Thyroid gland (tissue), 4 donors: Measurements from ENCODE around the gene MYD88. TPM values are rescaled to one million over a fixed set of nuclear protein-coding genes. Genes with fewer than 3 reads are reported as not detected.

ENCODE experiments used
- DNase-seq, 2 donors: peaks; one replicate each; pipeline ENCODE4 v3.0.0-alpha.2; 2019
- H3K27ac ChIP-seq, 3 donors: fragments of 200-600 bp; sonication (generic); 1 replicate in 2 of 3; 2 replicates in 1 of 3; pipeline ENCODE4 v1.5.1; 2016 to 2019; ENCODE audit warnings: mild to moderate bottlenecking in 1 of 3, moderate library complexity in 1 of 3
- H3K27me3 ChIP-seq: fragments of 200-600 bp; sonication (generic); one replicate; pipeline ENCODE4 v1.5.1; 2019
- H3K36me3 ChIP-seq, 2 donors: fragments of 200-600 bp; sonication (generic); one replicate each; pipeline ENCODE4 v1.5.1; 2016 to 2019
- H3K4me1 ChIP-seq, 2 donors: fragments of 200-600 bp; sonication (generic); one replicate each; pipeline ENCODE4 v1.5.1; 2017 to 2019
- H3K4me3 ChIP-seq, 3 donors: fragments of 200-600 bp; sonication (generic); replicated peaks in 1 of 3; 1 replicate in 2 of 3; 2 replicates in 1 of 3; pipeline ENCODE4 v1.5.1; 2016; ENCODE audit warnings: mild to moderate bottlenecking in 1 of 3
- H3K9me3 ChIP-seq: fragments of 200-600 bp; sonication (generic); one replicate; pipeline ENCODE4 v1.5.1; 2017
- POLR2A ChIP-seq, 2 donors: fragments of 450-650 bp; IDR thresholded peaks; one replicate each; pipeline ENCODE4 v1.6.1; 2017; ENCODE audit warnings: antibody characterized with exemption in 2 of 2, mild to moderate bottlenecking in 2 of 2, moderate library complexity in 1 of 2
- WGBS, 2 donors: methylation state at CpG; one replicate each; pipeline ENCODE4 v1.1.5; 2017; 5-methylcytosine and 5-hydroxymethylcytosine counted together
- intact Hi-C: fragments of 100-400 bp; cut with DNase I; formaldehyde crosslinking; loops from one replicate; pipeline ENCODE4 v1.15.1; 2023
- total RNA-seq, 4 donors: library from RNA; depleted of rRNA; stranded (reverse); fragments of >200 nt; gene quantifications; one replicate each; pipeline ENCODE4 v1.2.3, GENCODE V29; 2016
- TF ChIP-seq, protein P1 (sequence below), 6 experiments: fragments of 200-600 bp in 3 of 6; fragments of 450-650 bp in 3 of 6; sonication (generic) in 3 of 6; IDR thresholded peaks; one replicate each; pipeline ENCODE4 v1.5.1; 2016 to 2019; ENCODE audit warnings: antibody characterized with exemption in 6 of 6, mild to moderate bottlenecking in 2 of 6, inconsistent platforms in 1 of 6, moderate library complexity in 1 of 6

The MYD88 gene
- total RNA-seq, 4 donors from 2014 or later, result 18.0 to 23.8 (median 20.2) TPM

DNA sequence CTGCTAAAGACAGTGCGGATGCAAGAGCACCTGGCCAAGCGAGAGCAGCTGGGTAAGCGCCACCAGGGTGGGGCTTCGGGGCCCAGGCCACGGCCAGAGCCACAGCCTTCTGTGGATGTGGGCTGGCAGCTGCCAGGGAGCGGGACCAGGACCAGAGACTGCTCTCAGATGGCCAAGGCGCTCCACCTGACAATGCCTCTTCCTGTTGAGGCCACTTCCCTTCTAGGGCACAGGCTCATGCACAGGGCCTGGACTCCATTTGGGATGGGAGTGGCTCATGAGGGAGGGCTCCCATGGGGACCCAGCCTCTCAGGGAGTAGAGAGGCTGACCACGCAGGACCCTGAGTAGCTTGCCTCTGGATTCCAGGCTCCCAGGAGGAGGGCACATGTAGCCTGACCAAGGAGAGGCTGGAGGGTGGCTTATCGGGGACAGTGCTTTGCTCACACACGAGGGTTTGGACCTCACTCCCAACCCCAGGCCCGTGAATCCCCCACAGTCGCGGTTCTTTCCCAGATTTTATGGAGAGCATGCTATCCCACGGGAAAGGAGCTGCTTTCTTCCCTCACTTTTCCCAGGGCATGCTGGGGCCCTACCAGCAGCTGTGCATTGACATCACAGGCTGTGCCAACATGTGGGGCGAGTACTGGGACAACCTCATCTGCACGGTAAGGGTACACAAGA is 26.6 kb upstream of the MYD88 start:
- Histone ChIP-seq H3K27me3 (no peaks in the 10 kb centered on the region), H3K4me1 (no peaks in the 10 kb centered on the region), H3K4me3 (no peak overlapping the region), H3K9me3 (no peaks in the 10 kb centered on the region), H3K27ac (no peak overlapping the region), H3K36me3 (no peaks in the 10 kb centered on the region)
- intact Hi-C loops, result no loop called here
- TF ChIP-seq, protein P1, sequence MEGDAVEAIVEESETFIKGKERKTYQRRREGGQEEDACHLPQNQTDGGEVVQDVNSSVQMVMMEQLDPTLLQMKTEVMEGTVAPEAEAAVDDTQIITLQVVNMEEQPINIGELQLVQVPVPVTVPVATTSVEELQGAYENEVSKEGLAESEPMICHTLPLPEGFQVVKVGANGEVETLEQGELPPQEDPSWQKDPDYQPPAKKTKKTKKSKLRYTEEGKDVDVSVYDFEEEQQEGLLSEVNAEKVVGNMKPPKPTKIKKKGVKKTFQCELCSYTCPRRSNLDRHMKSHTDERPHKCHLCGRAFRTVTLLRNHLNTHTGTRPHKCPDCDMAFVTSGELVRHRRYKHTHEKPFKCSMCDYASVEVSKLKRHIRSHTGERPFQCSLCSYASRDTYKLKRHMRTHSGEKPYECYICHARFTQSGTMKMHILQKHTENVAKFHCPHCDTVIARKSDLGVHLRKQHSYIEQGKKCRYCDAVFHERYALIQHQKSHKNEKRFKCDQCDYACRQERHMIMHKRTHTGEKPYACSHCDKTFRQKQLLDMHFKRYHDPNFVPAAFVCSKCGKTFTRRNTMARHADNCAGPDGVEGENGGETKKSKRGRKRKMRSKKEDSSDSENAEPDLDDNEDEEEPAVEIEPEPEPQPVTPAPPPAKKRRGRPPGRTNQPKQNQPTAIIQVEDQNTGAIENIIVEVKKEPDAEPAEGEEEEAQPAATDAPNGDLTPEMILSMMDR (IDR thresholded peaks at IDR 0.05), result no peak
- TF ChIP-seq POLR2A (IDR thresholded peaks at IDR 0.05), result no peak
- no peak for DNase-seq
- 74 to 83% methylated on average over 9 to 16 of the region's 16 CpGs for WGBS, 2 donors

DNA sequence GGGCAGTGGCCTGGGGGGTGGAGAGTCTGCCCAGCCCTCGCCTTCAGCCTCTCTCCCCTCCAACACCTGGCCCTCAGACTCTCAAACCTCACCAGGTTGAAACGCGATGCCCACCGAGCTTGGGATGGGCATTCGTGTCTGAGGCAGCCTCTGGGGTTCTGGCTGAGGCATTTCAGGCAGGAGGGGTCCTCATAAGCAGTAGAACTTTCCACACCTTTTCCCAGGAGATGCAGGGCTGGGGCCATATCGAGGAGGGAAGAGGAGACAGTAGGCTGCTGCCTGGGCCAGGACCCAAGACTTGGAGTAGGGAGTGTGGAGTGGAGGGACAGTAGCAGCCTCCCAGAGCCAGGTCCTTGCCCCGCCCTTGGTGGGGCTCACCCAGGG is 26.1 kb upstream of the MYD88 start:
- Histone ChIP-seq H3K4me3 (no peak overlapping the region), H3K36me3 (no peaks in the 10 kb centered on the region), H3K4me1 (no peaks in the 10 kb centered on the region), H3K27ac (no peak overlapping the region), H3K9me3 (no peaks in the 10 kb centered on the region), H3K27me3 (no peaks in the 10 kb centered on the region)
- 84 to 90% methylated on average over 6 to 7 of the region's 7 CpGs for WGBS, 2 donors
- TF ChIP-seq POLR2A (IDR thresholded peaks at IDR 0.05), result no peak
- TF ChIP-seq, protein P1 (IDR thresholded peaks at IDR 0.05), result no peak
- no peak for DNase-seq
- intact Hi-C loops, result no loop called here

DNA sequence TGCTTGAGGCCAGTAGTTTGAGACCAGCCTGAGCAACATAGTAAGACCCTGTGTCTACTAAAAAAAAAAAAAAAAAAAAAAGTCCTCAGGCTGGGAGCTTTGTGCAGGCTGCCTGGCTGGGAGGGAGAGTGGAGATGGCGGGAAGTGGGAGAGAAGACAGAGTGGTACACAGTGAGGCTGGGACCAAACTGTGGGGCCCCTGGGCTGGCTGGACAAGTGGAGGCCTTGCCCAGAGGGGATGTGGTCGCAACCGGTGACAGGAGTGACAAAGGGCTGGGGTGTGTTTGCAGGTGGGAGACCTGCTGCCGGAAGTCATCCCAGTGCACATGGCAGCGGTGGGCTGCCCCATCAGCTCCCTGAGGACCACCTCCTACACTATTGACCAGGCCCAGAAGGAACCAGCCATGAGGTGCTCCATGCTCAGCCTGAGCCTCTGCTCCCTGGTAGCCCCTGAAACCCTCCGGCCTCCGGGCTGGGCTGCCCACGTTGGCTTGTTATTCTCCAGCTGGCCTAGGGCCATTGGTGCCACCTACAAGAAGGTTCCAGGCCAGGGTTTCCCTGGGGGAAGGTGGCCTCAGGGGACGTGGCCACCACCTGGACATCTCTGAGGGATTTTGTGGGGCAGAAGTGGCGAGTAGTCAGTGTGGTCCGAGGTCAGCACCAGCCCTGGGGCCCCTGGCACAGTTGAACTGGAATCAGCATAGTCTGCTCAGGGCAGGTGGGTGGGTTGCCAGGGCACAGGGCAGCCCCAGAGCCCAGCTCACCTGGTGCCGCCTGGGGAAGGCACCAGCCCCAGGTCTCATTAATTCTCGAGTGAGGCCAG is 24.2 kb upstream of the MYD88 start:
- TF ChIP-seq, protein P1 (IDR thresholded peaks at IDR 0.05), result no peak
- TF ChIP-seq POLR2A (IDR thresholded peaks at IDR 0.05), result no peak
- H3K4me3 ChIP-seq, result no peak overlapping the region
- WGBS, 2 donors, result 92 to 97% methylated on average over 7 to 13 of the region's 13 CpGs
- H3K9me3 ChIP-seq, result no peaks in the 10 kb centered on the region
- DNase-seq, result no peak
- H3K36me3 ChIP-seq, result no peaks in the 10 kb centered on the region
- intact Hi-C loops, result no loop called here
- no peak overlapping the region for H3K27ac ChIP-seq
- no peaks in the 10 kb centered on the region for H3K4me1 ChIP-seq
- no peaks in the 10 kb centered on the region for H3K27me3 ChIP-seq

DNA sequence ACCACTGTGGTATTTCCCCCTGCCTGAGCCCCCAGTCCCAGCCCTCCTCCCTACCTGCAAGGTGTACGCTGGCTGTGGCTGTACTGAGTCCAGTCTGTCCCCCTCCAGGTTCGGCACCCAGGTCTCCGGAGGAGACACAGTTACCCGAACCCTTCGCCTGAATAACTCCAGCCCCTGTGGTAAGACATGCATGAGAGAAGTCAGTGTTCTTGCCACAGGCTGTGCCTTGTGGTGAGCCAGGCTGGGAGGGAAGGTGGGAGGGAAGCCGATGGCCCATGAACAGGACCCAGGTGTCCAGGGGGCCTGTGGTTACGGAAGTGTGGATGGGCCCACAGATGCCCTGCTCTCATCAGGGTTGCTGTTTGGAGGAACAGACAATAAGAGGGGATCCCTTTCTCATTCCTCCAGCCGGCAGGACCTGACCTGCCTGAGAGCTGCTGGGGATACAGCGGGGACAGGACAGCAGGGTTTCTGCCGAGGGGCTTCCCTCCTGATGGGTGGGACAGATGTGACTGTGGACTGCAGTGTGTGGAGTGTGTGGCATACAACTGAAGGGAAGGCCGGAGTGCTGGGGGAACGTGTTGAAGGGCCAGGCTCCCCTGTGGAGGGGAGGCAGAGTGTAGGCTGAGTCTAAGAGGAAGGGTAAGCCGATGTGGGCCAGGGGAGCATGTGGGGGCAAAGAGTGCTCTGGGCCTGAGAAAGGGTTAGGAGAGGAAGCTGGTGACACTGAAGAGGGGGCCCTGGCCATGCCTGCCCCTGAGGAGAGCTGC is 23.4 kb upstream of the MYD88 start:
- H3K4me3 ChIP-seq, result no peak overlapping the region
- H3K36me3 ChIP-seq, result no peaks in the 10 kb centered on the region
- DNase-seq, result no peak
- H3K27me3 ChIP-seq, result no peaks in the 10 kb centered on the region
- no peaks in the 10 kb centered on the region for H3K9me3 ChIP-seq
- intact Hi-C loops, result no loop called here
- 72 to 78% methylated on average over 13 of the region's 13 CpGs for WGBS, 2 donors
- no peaks in the 10 kb centered on the region for H3K4me1 ChIP-seq
- H3K27ac ChIP-seq, result no peak overlapping the region
- TF ChIP-seq POLR2A (IDR thresholded peaks at IDR 0.05), result no peak
- TF ChIP-seq, protein P1 (IDR thresholded peaks at IDR 0.05), result no peak
